ENCODE measurements around the gene PHPT1. TPM values are rescaled to one million over a fixed set of nuclear protein-coding genes. Genes with fewer than 3 reads are reported as not detected.
"Not testable (repeated sequence)": the region's sequence is repeated elsewhere in the genome, so short reads cannot be mapped to it uniquely, and the experiment has no call there.

The PHPT1 gene
- total RNA-seq, result 100 to 1,000 TPM; 129 to 167 TPM

DNA sequence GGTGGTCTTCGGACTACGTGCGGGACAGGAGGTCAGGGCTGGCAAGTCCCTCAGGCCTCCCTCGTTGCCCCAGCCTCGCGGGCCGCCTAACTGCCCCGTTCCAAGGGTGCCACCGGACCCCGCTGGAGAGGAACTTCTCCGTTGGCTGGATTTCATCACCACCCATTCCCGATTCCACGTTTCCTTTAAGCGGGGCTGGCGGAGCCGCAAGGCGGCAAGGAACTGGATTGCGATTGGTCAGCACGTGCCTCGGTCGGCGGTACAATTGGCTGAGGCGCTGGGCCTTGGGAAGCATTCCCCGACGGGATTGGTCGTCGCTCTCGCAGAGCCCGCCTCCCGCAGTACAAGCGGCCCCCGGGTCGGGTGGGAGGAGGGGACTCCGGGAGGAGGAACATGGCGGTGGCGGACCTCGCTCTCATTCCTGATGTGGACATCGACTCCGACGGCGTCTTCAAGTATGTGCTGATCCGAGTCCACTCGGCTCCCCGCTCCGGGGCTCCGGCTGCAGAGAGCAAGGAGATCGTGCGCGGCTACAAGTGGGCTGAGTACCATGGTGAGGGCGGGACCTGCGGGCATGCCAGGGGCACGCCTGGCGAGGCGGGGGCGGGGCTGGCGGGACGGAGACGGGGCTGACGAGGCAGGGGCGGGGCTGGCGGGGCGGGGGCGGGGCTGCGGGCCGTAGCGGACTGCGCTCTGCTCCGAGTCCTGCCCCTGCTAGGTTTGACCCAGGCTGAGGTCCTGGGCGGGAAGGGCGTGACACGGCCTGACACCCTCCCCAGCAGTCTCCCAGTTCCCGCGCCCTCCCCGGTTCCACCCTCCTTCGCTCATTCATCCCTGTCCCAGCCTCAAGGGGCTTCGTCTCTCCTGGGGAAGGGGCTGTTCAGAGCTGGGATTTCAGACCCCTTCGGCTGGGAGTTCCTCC, at the start of gene PHPT1:
PHPT1 (plus strand) TSS at position 372 of the 922 bp plus-strand sequence; CDS start at position 394, 22 bp downstream.
- ATAC-seq (peak; percentile 85 to 92), DNase-seq (ENCODE audit: low spot score in 2 of 2) (peak; percentile 96 to 99)
- H3K9me3 Mint-ChIP-seq, result no peaks in the 10 kb centered on the region
- H3K36me3 Mint-ChIP-seq, result peaks cover 8 to 23% of the 10 kb centered on the region in 2 donors
- peak within 1 kb of the TSS; percentile 81 to 88 for H3K27ac Mint-ChIP-seq

DNA sequence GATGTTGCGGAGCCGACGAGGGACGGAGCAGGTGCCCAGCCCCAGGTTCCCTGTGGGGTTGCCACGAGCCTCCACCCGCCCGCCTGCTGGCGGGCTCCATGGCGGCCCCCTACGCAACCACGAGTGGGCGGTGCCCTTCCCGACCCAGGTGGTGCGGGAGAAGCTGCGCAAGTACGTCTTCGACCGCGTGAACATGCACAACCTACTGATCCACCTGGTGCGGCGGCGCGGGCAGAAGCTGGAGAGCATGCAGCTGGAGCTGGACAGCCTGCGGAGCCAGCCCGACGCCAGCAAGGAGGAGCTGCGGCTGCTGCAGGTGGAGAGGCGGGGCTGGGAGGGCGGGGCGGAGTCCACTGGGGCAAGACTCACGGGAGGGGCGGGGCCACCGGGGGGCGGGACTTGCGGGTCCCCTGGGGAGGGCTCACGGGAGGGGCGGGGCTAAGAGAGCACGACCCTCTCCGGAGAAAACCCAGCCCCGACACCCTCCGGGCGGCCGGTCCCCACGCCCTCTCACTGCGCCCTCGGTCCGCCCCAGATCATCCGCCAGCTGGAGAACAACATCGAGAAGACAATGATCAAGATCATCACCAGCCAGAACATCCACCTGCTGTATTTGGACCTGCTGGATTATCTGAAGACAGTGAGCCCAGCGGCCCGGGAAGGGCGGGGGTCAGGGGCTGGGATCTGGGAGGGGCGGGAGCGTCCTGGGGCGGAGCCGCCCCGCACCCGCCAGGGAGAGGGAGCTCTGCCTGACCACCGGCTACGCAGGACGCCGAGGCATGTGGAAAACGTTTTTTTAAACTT, 49.2 kb upstream of the PHPT1 start:
- DNase-seq (ENCODE audit: low spot score in 2 of 2) (peak in 1 of 2 donors; percentile 80), ATAC-seq (peak; percentile 69 to 84)
- Mint-ChIP-seq H3K27ac (no peak overlapping the region), H3K9me3 (no peaks in the 10 kb centered on the region), H3K36me3 (no peaks in the 10 kb centered on the region)

DNA sequence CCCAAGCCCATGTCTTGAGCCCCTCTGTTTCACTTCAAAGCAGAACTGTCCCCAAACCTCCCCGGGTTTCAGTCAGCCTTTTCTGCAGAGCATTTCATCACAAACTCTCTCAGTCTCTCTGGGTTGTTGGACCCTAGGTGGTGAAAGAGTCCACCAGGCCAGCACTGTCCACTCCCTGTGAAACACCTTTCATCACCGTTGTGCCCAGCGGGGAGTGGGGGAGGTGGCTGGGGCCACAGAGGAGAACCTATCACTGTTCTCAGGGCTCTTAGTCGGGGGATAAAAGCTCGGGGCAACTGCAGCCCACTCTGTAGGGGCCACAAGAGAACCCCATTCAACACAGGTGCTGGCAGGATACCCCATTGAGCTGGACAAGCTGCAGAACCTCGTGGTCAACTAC, 46.9 kb upstream of the PHPT1 start:
- Mint-ChIP-seq H3K27ac (no peak overlapping the region), H3K9me3 (no peaks in the 10 kb centered on the region), H3K36me3 (no peaks in the 10 kb centered on the region)
- ATAC-seq (no peak), DNase-seq (ENCODE audit: low spot score in 2 of 2) (no peak)

DNA sequence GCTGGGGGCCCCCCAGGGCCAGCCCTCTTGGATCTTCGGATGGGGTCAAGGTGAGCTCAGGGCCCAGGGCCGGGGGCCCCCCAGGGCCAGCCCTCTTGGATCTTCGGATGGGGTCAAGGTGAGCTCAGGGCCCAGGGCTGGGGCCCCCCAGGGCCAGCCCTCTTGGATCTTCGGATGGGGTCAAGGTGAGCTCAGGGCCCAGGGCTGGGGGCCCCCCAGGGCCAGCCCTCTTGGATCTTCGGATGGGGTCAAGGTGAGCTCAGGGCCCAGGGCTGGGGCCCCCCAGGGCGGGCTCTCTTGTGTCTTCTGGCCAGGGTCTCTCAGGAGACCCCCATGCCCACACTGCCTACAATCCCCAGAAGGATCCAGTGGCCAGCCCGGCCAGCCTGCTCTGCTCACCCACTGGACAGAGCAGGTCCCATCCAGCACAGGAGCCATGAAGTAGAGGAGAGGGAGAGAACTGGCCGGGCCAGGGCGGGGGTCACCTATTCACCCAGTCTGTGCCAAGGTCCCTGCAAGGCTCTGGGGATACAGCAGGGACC, 46.1 kb upstream of the PHPT1 start:
- H3K9me3 Mint-ChIP-seq; H3K36me3 Mint-ChIP-seq; ATAC-seq; H3K27ac Mint-ChIP-seq; DNase-seq (ENCODE audit: low spot score in 2 of 2): not testable (repeated sequence)

DNA sequence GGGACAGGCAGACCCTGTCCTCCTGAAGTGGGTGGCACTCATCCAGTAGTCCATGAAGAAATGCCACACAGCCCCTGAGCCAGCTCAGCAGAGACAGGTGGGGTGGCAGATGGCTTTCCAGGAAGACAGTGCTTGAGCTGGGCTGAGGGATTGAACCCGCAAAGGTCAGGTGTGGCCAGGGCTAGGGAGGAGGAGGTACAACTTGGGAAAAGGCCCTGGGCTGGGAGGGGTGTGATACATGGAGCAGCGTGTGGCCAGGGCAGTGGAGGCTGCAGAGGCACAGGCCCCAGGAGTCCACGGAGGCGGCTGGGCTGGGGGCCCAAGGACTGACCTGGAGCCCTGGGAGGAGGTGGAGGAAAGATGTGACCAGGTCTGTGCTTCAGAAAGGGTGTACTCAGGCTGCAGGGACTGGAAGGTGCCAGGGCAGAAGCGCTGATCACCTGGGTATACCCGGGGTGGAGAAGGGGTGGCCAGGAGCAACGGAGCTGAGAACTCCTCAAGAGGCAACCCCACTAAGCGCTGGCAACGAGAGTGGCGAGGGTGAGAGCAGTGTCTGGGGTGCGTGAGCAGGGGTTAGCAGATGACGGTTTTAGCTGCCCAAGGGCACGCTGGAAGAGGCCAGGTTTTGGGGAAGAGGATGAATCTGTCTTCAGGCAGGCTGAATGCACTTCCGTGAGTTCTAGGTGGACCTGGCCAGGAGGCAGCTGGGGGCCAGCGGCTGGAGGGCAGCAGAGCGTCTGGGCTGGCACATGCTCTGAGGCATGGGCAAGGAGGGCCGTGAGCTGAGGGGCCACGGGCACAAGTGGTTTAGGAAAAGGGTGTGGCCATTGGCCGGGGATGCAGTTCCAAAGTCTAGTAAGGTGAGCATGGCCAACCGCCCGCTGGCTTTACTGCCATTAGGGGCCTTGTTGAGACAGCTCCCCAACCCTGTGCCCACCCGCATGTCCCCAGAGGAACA, 45.4 kb upstream of the PHPT1 start:
- Mint-ChIP-seq H3K27ac (peak overlapping the region in 1 of 2 donors; percentile 34), H3K9me3 (no peaks in the 10 kb centered on the region), H3K36me3 (peaks cover 0 to 3% of the 10 kb centered on the region in 2 donors)
- DNase-seq (ENCODE audit: low spot score in 2 of 2), result no peak
- no peak for ATAC-seq

DNA sequence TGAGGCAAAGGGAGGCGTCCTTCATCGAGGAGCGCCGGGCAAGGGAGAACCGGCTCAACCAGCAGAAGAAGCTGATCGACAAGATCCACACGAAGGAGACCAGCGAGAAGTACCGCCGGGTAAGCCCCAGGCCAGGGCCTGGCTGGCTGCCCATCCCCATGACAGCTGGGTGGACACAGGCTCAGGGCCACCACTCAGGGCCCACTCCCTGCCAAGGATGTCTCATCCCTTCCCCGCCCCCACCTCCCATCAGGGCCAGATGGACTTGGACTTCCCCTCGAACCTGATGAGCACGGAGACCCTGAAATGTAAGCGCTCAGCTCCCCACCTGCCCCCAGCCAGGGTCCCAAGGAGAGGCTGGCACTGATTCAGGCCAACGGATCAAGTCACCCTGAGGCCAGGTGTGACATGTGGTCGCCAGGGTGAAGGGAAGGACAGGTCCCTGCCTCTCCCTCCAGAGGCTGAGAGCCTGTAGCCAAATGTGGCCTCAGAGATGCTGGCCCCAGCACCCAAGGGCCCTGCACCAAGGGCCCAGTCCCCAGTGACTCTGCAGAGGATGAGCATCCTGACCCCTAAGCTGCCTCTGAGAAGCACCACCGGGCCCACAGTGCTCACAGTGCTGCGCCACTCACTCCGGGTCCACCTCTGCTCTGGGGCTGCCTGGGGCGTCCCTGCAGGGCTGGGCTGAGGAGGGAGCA, 44.6 kb upstream of the PHPT1 start:
- ATAC-seq, result no peak
- no peaks in the 10 kb centered on the region for H3K9me3 Mint-ChIP-seq
- no peak for DNase-seq (ENCODE audit: low spot score in 2 of 2)
- no peak overlapping the region for H3K27ac Mint-ChIP-seq
- peaks cover 0 to 9% of the 10 kb centered on the region in 2 donors for H3K36me3 Mint-ChIP-seq

DNA sequence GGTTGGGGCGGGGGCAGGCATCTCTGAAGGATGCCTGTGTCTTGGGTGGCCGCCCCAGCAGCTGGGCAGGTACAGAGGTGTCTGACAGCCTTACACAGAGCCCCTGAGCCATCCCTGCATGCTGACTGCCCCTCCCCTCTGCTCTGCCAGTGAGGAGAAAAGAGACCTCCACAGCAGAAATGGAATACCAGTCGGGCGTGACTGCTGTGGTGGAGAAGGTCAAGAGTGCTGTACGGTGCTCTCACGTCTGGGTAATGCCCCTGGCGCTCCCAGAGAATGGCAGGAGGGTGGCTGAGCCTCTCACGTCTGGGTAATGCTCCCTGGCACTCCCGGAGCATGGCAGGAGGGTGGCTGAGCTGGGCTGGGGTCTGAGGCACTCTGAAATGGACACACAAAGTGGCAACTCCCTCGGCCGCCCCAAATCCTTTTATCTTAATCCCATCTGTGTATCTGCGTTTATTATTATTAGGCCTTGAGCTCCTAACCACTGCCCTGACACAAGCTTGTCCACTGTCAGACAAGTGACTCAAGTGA, 43.9 kb upstream of the PHPT1 start:
- DNase-seq (ENCODE audit: low spot score in 2 of 2) (no peak), ATAC-seq (no peak)
- Mint-ChIP-seq H3K9me3 (no peaks in the 10 kb centered on the region), H3K27ac (no peak overlapping the region), H3K36me3 (peaks cover 0 to 13% of the 10 kb centered on the region in 2 donors)

DNA sequence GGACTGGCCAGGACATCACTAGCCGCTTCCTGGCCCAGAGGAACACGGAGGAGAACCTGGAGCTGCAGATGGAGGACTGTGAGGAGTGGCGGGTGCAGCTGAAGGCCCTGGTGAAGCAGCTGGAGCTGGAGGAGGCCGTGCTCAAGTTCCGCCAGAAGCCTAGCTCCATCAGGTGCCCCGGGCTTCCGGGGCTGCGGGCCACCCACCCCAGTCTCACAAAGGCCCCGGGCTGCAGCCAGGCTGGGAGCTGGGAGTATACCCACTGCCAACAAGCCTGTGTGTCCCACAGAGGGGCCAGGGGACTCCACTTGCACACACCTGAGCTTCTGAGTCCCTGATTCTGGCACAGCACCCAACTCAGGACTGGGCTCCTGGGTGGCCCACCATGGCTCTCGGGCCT, 43.1 kb upstream of the PHPT1 start:
- peak in 1 of 2 donors; percentile 56 for DNase-seq (ENCODE audit: low spot score in 2 of 2)
- ATAC-seq, result no peak
- H3K9me3 Mint-ChIP-seq, result no peaks in the 10 kb centered on the region
- peak overlapping the region; percentile 76 to 89 for H3K27ac Mint-ChIP-seq
- H3K36me3 Mint-ChIP-seq, result peaks cover 3 to 13% of the 10 kb centered on the region in 2 donors

DNA sequence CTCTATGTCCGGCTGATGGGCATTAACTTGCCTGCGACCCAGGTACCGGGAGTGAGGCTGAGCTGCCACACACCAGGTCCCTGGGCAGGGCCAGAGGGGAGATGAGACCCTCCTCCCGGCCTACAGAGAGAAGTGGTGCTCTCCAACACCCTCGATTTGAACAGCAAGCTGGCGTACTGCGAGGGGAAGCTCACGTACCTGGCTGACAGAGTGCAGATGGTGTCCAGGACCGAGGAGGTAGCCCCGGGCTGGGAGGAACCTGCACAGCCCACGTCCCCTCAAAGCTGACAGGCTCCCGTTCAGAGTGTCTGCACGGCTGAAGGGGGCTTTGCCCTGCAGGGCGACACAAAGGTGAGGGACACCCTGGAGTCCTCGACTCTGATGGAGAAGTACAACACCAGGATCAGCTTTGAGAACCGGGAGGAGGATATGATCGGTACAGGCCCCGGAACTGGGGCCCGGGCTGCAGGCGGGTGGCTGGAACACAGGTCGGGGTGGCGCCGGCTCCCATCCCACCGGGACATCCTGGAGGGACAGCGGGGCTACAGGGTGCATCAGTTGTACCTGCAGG, 42.5 kb upstream of the PHPT1 start:
- Mint-ChIP-seq H3K9me3 (no peaks in the 10 kb centered on the region), H3K27ac (peak overlapping the region; percentile 76 to 89), H3K36me3 (peaks cover 6 to 13% of the 10 kb centered on the region in 2 donors)
- no peak for ATAC-seq
- DNase-seq (ENCODE audit: low spot score in 2 of 2), result no peak

DNA sequence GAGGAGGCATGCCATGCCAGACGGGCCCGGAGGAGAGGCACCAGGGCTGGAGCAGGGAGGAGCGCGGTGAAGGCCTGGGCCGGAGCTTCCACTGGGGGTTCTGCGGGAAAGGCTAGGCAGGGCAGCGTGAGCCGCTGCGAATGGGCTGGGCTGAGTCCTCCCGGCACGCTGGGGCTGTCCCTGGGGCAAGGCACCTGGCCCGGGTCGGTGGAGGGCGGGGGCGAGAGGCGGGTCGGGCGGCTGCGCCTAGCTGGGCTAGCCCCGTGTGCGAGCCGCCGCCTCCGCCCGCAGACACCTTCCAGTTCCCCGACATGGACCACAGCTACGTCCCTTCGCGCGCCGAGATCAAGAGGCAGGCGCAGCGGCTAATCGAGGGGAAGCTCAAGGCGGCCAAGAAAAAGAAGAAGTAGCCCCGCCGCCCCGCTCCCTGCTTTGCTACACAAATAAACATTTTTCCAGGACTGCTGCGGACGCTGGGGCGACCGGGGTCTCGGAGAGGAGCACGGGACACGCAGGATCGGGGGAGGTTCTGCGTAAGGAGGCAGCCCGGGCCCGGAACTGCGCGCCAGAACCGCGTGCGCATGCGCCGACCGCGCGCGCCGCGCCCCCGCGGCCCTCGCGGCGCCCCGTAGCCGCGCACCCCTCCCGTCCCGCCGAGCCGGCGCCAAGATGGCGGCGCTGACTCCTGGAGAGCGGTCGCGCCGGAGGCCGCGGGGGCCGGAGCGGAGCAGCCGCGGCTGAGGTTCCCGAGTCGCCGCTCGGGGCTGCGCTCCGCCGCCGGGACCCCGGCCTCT, 41.7 kb upstream of the PHPT1 start, which contains the start of gene RABL6:
RABL6 (plus strand) TSS at position 668 of the 794 bp plus-strand sequence. CDS start 249 bp downstream, outside the sequence.
- Mint-ChIP-seq H3K27ac (peak within 1 kb of the TSS; percentile 76 to 93), H3K9me3 (no peaks in the 10 kb centered on the region), H3K36me3 (peaks cover 6 to 13% of the 10 kb centered on the region in 2 donors)
- ATAC-seq, result peak; percentile 86 to 94
- DNase-seq (ENCODE audit: low spot score in 2 of 2), result peak; percentile 87 to 88

DNA sequence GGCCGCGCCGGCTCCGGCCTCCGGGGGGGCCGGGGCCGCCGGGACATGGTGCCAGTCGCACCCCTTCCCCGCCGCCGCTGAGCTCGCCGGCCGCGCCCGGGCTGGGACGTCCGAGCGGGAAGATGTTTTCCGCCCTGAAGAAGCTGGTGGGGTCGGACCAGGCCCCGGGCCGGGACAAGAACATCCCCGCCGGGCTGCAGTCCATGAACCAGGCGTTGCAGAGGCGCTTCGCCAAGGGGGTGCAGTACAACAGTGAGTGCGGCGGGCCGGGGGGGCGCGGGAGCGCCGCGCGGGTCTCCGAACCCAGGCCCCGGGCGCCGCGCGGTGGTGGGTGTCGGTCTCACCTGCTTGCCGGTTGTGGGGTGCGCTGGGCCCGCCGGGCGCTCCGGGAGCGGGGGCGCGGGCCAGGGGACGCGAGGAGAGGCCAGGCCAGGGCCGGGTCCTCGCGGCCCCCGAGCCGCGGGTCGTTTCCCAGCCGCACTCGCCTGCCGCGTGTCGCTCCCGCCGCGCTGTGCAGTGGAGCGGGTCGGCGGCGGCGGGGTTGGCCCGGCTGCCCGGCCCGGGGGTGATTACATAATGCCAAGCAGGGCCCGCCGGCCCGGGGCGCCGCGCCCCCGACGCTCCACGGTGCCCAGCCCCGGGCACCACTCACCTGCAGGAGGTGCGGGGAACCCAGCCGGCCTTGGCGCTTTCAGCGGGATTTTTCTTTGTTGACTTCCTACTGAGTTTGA, 41.0 kb upstream of the PHPT1 start:
- Mint-ChIP-seq H3K36me3 (peaks cover 13 to 19% of the 10 kb centered on the region in 2 donors), H3K27ac (peak overlapping the region; percentile 23 to 65), H3K9me3 (no peaks in the 10 kb centered on the region)
- peak; percentile 23 to 46 for ATAC-seq
- peak in 1 of 2 donors; percentile 70 for DNase-seq (ENCODE audit: low spot score in 2 of 2)

DNA sequence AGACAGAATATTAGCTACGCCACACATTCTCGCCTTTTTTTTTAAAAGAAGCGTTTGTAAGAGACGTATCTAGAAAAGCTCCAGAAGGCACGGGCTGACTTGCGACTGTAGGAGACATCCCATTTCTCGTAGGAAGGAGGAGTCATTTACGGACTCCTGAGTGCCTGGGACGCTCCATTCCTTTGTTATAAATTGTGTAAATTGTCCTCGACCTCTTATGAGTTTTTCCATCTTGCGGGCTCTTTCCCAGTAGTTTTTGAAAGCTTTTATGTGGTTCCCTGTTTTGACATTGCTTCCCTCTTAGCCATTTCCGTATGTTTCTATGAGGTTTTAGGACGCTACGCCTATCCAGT, 40.4 kb upstream of the PHPT1 start:
- H3K9me3 Mint-ChIP-seq, result no peaks in the 10 kb centered on the region
- DNase-seq (ENCODE audit: low spot score in 2 of 2) (no peak), ATAC-seq (no peak)
- H3K36me3 Mint-ChIP-seq, result peaks cover 18 to 19% of the 10 kb centered on the region in 2 donors
- H3K27ac Mint-ChIP-seq, result peak overlapping the region; percentile 23 to 65

DNA sequence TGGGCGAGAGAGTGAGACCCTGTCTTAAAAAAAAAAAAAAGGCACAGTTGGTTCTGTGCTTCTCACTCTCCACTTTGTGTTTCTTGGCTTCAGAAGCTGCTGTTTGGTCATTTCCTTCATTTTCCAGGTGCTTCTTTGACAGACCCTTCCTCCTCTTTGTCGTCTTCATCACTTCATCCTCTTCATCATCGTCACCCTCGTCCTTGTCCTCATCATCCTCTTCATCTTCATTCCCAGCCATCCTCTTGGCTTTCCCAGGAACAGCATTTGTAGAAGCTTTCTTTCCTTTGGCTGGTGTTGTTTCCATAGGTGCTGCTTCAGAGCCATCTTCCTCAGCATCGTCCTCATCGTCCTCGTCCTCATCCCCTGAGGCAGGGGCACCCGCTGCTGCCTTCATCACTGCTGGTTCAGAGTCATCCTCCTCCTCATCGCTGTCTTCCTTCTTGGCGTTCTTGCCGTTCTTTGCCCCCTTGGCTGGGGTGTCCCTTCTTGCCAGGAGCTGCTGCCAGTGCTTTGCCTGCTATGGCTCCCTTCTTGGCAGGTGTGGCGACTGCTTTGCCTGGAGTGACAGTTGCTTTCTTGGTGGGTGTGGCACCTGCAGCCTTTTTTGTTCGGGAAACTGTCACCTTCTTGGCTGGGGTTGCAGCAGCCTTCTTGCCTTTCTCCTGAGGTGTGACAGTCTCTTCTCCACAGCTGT, 34.3 kb upstream of the PHPT1 start:
- H3K9me3 Mint-ChIP-seq, result no peaks in the 10 kb centered on the region
- peaks cover 19 to 20% of the 10 kb centered on the region in 2 donors for H3K36me3 Mint-ChIP-seq
- DNase-seq (ENCODE audit: low spot score in 2 of 2), result no peak
- no peak for ATAC-seq
- no peak overlapping the region for H3K27ac Mint-ChIP-seq
